HG03025 (cell line): Measurements from ENCODE around the gene SHANK3.

Source experiments
- ATAC-seq: cut with Tn5 transposase; IDR thresholded peaks from one replicate; pipeline ENCODE4 v1.9.1; 2021; ENCODE audit warnings: mild to moderate bottlenecking, moderate library complexity; ENCODE audit not compliant: unreplicated experiment, low FRiP score

Gene SHANK3

DNA sequence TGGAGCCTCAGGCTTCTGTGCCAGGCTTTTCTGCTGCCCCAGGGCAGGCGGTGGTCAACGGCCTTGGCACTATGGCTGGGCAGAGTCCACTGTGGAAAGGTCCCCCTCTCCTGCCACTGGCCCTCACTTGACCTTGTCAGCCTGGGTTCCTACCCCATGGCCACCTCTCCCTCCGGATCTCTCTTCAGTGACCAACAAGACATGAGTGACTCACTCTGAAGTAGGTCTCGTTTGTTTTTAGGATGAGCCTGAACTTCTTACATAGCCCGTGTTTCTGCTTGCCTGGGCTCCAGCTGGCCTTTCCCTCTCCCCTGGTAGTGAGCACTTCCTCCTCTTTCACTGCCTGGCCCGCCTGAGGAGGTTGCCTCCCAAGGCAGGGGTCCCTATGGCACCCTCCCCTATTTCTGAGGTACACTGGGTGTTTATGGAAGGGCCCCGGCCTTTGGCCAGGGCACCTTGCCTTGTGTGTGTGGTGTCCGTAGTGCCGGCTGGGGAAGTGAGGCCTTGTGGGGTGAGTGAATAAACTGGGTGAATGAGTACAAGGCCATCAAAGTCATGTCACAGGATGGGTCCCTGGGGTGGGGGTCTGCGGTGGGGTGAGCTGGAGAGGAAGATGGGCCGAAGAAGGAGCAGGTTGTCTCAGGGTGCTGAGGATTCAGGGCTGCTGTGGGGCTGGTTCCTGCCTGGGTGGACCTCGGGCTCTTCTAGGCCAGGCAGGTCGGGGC, 5.0 kb downstream of the SHANK3 start:
- no peak for ATAC-seq

DNA sequence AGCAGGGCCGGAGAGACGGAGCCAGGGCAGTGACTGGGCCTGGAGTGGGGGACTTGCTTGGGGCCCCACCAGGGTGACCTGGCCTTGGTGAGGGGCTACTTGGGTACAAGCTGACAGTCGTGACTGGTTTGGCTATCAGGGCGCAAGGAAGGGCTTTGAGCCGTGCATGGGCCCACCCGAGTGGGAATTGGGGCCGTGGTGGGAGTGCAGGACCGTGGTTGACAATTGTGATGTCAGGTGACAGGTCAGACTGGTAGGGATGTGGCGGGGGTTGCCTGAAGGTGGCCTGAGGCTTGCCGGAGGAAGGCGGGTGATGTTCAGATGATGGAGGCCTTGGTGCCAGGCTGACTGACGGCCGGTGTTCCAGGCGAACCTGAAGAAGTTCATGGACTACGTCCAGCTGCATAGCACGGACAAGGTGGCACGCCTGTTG, 5.6 kb downstream of the SHANK3 start:
- ATAC-seq, result no peak

- ATAC-seq, result no peak
These were observed 6.3 kb downstream of the SHANK3 start for GRCh38 chr22:50678651-50679521.

DNA sequence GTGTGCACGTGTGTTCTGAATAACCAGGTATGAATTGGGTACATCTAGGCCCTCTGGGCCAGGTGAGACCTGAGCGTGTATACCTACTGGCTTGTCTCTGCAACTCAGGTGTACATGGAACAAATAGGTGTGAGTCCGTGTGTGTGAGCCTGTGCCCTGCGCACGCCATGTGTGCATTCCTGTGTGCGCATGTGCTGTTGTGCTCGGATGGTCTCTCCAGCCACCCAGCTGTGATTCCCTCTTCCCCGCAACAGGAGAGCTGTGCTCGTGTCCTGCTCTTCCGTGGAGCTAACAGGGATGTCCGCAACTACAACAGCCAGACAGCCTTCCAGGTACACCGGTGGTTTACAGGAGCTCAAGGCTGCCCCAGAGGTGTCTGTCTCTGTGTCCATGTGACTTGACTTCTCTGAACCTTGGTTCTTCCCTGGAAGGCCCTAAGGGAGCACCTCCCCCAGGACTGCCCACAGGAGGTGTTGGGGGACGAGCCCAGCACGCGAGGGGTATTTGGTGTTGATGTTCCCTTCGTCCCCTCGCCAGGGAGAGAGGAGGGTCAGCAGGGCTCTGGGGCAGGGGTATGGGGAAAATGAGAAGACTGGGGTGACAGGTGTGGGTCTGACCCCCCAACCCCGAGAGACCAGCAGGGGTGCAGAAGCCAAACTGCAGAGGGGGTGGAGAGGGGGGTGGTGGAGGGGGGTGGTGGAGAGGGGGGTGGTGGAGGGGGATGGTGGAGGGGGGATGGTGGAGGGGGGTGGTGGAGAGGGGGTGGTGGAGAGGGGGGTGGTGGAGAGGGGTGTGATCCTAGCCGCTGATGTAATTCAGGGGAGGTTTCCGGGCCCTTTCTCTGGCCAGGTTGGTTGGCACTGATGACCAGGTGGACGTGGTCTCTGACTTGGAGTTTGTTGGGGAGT, 10.7 kb downstream of the SHANK3 start:
- ATAC-seq, result no peak

- no peak for ATAC-seq
These were observed 11.4 kb downstream of the SHANK3 start for GRCh38 chr22:50683994-50684371.

GRCh38 chr22:50684501-50684900, 11.9 kb downstream of the SHANK3 start:
- no peak for ATAC-seq

DNA sequence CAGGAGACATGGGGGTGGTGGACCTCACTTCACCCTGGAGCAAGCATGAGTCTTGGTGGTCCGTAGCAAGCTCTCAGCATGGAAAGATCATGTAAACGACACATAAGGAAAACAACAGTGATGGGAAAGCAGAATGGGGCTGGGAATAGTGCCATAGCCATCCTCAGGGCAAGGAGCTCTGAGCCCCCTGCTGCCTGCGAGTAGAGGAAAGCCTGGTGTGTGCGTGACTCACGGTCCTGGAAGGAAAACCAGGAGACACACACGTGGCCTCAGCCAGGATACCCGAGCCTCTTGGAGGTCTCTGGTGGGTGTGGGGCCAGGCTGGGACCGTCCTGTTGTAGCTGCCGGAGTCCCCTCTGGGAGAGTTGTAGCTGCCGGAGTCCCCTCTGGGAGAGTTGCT, 12.4 kb downstream of the SHANK3 start:
- no peak for ATAC-seq

- ATAC-seq, result no peak
These were observed 14.2 kb downstream of the SHANK3 start for GRCh38 chr22:50686794-50687193.

DNA sequence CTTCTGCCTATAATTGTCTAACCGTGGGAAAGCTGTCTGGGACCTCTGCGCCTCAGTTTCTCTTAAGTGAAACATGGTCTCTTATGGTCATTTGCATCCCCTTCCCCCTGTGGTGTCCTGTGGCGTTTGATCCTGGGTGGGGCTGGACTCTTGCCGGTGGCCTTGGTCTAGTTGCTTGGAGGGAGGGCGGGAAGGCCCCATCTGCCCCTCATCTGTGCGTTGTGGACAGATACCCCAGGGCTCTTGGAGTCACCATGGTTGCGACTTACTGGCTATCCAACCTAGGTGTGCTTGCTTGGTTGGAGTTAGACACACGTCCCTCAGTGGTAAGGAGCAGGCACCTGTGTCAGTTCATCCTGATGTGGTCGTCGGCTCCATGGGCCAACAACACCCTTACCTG, 15.2 kb downstream of the SHANK3 start:
- no peak for ATAC-seq

- no peak for ATAC-seq
These were observed 15.8 kb downstream of the SHANK3 start for GRCh38 chr22:50688448-50688847.

DNA sequence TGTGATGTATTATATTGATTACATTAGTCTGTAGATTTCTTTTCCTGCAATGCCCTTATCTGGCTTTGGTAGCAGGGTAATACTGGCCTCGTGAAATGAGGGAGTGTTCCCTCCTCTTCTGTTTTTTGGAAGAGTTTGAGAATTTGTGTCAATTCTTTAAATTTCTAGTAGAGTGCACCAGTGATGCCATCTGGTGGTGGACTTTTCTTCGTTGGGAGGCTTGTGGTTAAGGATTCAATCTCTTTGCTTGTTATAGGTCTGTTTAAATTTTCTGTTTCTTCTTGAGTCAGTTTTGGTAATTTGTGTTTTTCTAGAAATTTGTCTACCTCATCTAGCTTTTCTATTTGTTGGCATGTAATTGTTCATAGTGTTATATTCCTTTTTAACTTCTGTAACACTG, 18.9 kb downstream of the SHANK3 start:
- ATAC-seq, result no peak

DNA sequence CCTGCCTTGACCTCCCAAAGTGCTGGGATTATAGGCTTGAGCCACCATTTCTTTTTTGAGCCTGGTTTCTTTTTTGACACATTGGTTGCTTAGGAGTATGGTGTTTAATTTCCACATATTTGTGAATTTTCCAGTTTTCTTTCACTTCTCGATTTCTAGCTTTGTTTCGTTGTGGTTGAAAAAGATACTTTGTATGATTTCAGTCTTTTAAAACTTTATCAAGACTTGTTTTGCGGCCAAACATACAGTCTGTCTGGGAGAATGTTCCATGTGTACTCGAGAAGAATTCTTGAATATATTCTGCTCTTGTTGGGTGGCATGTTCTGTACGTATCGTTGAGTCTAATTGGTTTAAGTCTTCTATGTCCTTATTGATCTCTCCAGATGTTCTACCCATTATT, 20.8 kb downstream of the SHANK3 start:
- ATAC-seq, result no peak

- ATAC-seq, result no peak
These were observed 21.5 kb downstream of the SHANK3 start for GRCh38 chr22:50694099-50694605.

DNA sequence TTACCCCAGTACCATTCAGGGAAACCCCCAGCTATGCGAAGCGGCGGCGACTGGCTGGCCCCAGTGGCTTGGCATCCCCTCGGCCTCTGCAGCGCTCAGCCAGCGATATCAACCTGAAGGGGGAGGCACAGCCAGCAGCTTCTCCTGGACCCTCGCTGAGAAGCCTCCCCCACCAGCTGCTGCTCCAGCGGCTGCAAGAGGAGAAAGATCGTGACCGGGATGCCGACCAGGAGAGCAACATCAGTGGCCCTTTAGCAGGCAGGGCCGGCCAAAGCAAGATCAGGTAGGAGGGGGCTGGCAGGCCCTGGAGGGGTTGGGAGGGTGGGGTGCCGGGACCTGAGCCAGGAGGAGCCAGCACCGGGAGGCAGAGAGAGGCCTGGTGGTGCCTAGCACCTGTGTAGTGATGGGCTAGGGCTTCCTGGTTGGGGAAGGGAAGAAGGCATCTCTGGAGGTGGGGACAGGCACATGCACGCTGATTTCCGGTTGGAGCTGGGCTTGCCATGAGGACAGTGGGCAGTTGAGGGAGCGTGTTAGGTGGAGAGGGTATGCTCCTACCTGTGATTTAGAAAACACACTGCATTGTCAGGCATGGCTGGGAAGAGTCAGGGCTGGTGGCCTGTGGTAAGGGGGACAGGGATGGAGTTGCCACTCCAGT, 22.3 kb downstream of the SHANK3 start:
- no peak for ATAC-seq

- ATAC-seq, result no peak
These were observed 23.0 kb downstream of the SHANK3 start for GRCh38 chr22:50695421-50696250.

GRCh38 chr22:50696251-50696798, 23.7 kb downstream of the SHANK3 start:
- no peak for ATAC-seq

GRCh38 chr22:50696799-50697561, 24.4 kb downstream of the SHANK3 start:
- ATAC-seq, result no peak
